WERI-Rb-1 (cell line): ENCODE measurements around the gene ART5.

Source experiments
- DNase-seq: peaks from one replicate; pipeline ENCODE4 v3.0.0-alpha.2; 2020
- H3K27ac ChIP-seq: fragments of 250-450 bp; sonication (Bioruptor Pico); 2 replicates; pipeline ENCODE4 v1.5.1; 2020; ENCODE audit warnings: mild to moderate bottlenecking, moderate library complexity
- H3K27me3 ChIP-seq: fragments of 250-450 bp; sonication (Bioruptor Pico); 2 replicates; pipeline ENCODE4 v1.5.1; 2021; ENCODE audit warnings: mild to moderate bottlenecking, low read depth, moderate library complexity; ENCODE audit not compliant: insufficient read depth, severe bottlenecking
- H3K36me3 ChIP-seq: fragments of 250-450 bp; sonication (Bioruptor Pico); 2 replicates; pipeline ENCODE4 v1.5.1; 2020; ENCODE audit warnings: mild to moderate bottlenecking, moderate library complexity
- H3K4me3 ChIP-seq: 2 replicates; pipeline ENCODE4 v1.5.1; 2011; ENCODE audit warnings: low read depth, mild to moderate bottlenecking, control low read depth, low read length
- H3K9me3 ChIP-seq: fragments of 250-450 bp; sonication (Bioruptor Pico); 2 replicates; pipeline ENCODE4 v1.5.1; 2021; ENCODE audit warnings: mild to moderate bottlenecking, moderate library complexity; ENCODE audit not compliant: severe bottlenecking
- CTCF ChIP-seq: IDR thresholded peaks from 2 replicates; pipeline ENCODE4 v1.5.1; 2011; ENCODE audit warnings: low read depth, mild to moderate bottlenecking, control low read depth, inconsistent platforms, low read length

Gene ART5

GRCh38 chr11:3669742-3670183 is 28.0 kb upstream of the ART5 start:
- Histone ChIP-seq H3K9me3 (no peaks in the 10 kb centered on the region), H3K27me3 (no peaks in the 10 kb centered on the region), H3K27ac (no peak overlapping the region), H3K4me3 (no peak overlapping the region), H3K36me3 (peaks cover 36% of the 10 kb centered on the region)
- no peak for DNase-seq
- TF ChIP-seq CTCF = no peak

GRCh38 chr11:3669128-3669527 is 27.3 kb upstream of the ART5 start:
- Histone ChIP-seq H3K4me3 (no peak overlapping the region), H3K27ac (no peak overlapping the region), H3K27me3 (no peaks in the 10 kb centered on the region), H3K36me3 (peaks cover 34% of the 10 kb centered on the region), H3K9me3 (no peaks in the 10 kb centered on the region)
- DNase-seq = no peak
- no peak for TF ChIP-seq CTCF

GRCh38 chr11:3667149-3668035 is 25.6 kb upstream of the ART5 start:
- H3K9me3 ChIP-seq = no peaks in the 10 kb centered on the region
- no peaks in the 10 kb centered on the region for H3K27me3 ChIP-seq
- no peak for DNase-seq
- H3K36me3 ChIP-seq = peaks cover 31% of the 10 kb centered on the region
- no peak overlapping the region for H3K4me3 ChIP-seq
- H3K27ac ChIP-seq = no peak overlapping the region
- no peak for TF ChIP-seq CTCF

GRCh38 chr11:3666023-3666530 is 24.3 kb upstream of the ART5 start:
- no peak overlapping the region for H3K4me3 ChIP-seq

GRCh38 chr11:3665336-3666022 is 23.7 kb upstream of the ART5 start:
- TF ChIP-seq CTCF = no peak
- Histone ChIP-seq H3K9me3 (no peaks in the 10 kb centered on the region), H3K27ac (no peak overlapping the region), H3K4me3 (no peak overlapping the region), H3K27me3 (no peaks in the 10 kb centered on the region), H3K36me3 (peaks cover 31% of the 10 kb centered on the region)
- DNase-seq = no peak

More at GRCh38 chr11:3666023-3666530, 24.3 kb upstream of the ART5 start:
- Histone ChIP-seq H3K36me3 (peaks cover 31% of the 10 kb centered on the region), H3K27ac (no peak overlapping the region), H3K27me3 (no peaks in the 10 kb centered on the region), H3K9me3 (no peaks in the 10 kb centered on the region)
- DNase-seq = no peak
- TF ChIP-seq CTCF = no peak
